Keratinocyte (primary cell): ENCODE results near the gene SNTG2. TPM values are rescaled to one million over a fixed set of nuclear protein-coding genes. Genes with fewer than 3 reads are reported as not detected.

ENCODE experiments used
- DNase-seq: peaks from one replicate; pipeline ENCODE4 v3.0.0-alpha.2; 2011; ENCODE audit warnings: low read depth, missing footprints, low spot score
- FAIRE-seq: peaks from 2 replicates; lab custom pipeline; 2011; peaks lifted over from hg19 to GRCh38; lab: Jason Lieb, UNC
- H2AFZ ChIP-seq: 2 replicates; pipeline ENCODE4 v1.6.0; 2012; ENCODE audit warnings: low read length, control low read depth, inconsistent platforms; ENCODE audit not compliant: control insufficient read depth
- H3K27ac ChIP-seq: 2 replicates; pipeline ENCODE4 v1.5.1; 2011; ENCODE audit warnings: low read length; ENCODE audit not compliant: control insufficient read depth, insufficient read depth
- H3K27me3 ChIP-seq: 3 replicates; pipeline ENCODE4 v1.6.0; 2011; ENCODE audit warnings: low read length; ENCODE audit not compliant: control insufficient read depth, insufficient read depth; ENCODE audit errors: extremely low read depth
- H3K36me3 ChIP-seq, 2 experiments: 2 replicates in 1 of 2; 3 replicates in 1 of 2; pipeline ENCODE4 v1.5.1; 2011; ENCODE audit warnings: low read length in 2 of 2, mild to moderate bottlenecking in 1 of 2; ENCODE audit not compliant: control insufficient read depth in 2 of 2, insufficient read depth in 2 of 2; ENCODE audit errors: extremely low read depth in 1 of 2
- H3K4me1 ChIP-seq: 3 replicates; pipeline ENCODE4 v1.5.1; 2011; ENCODE audit warnings: low read length; ENCODE audit not compliant: control insufficient read depth, insufficient read depth; ENCODE audit errors: extremely low read depth
- H3K4me2 ChIP-seq: 3 replicates; pipeline ENCODE4 v1.6.0; 2011; ENCODE audit warnings: low read depth, low read length; ENCODE audit not compliant: control insufficient read depth, insufficient read depth; ENCODE audit errors: extremely low read depth
- H3K4me3 ChIP-seq, 3 experiments: fragments of 200-600 bp in 1 of 3; sonication (generic) in 1 of 3; 2 replicates in 2 of 3; 3 replicates in 1 of 3; pipeline ENCODE4 v1.5.1; 2011 to 2016; ENCODE audit warnings: low read length in 3 of 3, mild to moderate bottlenecking in 3 of 3, control low read depth in 2 of 3, inconsistent platforms in 1 of 3, low read depth in 1 of 3, mixed read lengths in 1 of 3, mixed run types in 1 of 3, moderate library complexity in 1 of 3; ENCODE audit not compliant: control insufficient read depth in 2 of 3, insufficient read depth in 2 of 3; ENCODE audit errors: extremely low read depth in 1 of 3
- H3K79me2 ChIP-seq: 2 replicates; pipeline ENCODE4 v1.6.0; 2012; ENCODE audit warnings: low read length; ENCODE audit not compliant: control insufficient read depth, insufficient read depth
- H3K9ac ChIP-seq: 3 replicates; pipeline ENCODE4 v1.6.0; 2011; ENCODE audit warnings: low read length; ENCODE audit not compliant: control insufficient read depth, insufficient read depth; ENCODE audit errors: extremely low read depth
- H3K9me1 ChIP-seq: 3 replicates; pipeline ENCODE4 v1.6.0; 2011; ENCODE audit warnings: low read length; ENCODE audit not compliant: control insufficient read depth, insufficient read depth; ENCODE audit errors: extremely low read depth
- H3K9me3 ChIP-seq: 2 replicates; pipeline ENCODE4 v1.5.1; 2012; ENCODE audit warnings: low read depth, low read length; ENCODE audit not compliant: control insufficient read depth
- H4K20me1 ChIP-seq: 3 replicates; pipeline ENCODE4 v1.6.0; 2011; ENCODE audit warnings: low read length; ENCODE audit not compliant: control insufficient read depth, insufficient read depth; ENCODE audit errors: extremely low read depth
- EZH2 ChIP-seq: IDR thresholded peaks from one replicate; pipeline ENCODE4 v1.6.1; 2012; ENCODE audit warnings: inconsistent platforms, mild to moderate bottlenecking, low read length, moderate library complexity
- dilution Hi-C: fragments of 300-500 bp; cut with MboI; formaldehyde crosslinking; loops from one replicate; pipeline ENCODE4 v1.7.0; 2020; ENCODE audit warnings: low sequenced_read_pairs; ENCODE audit not compliant: extremely low pct_ligation_motif_present
- polyA plus RNA-seq, 5 experiments: library from polyadenylated mRNA; depleted of rRNA in 3 of 5; stranded (reverse) in 3 of 5; stranded (forward) in 1 of 5; unstranded in 1 of 5; fragments of >200 nt; gene quantifications; 1 replicate in 1 of 5; 2 replicates in 3 of 5; 3 replicates in 1 of 5; pipeline versions ENCODE4 v1.2.1 to v1.2.3, GENCODE V29; 2011 to 2012; ENCODE audit warnings: missing spikeins in 2 of 5, low read depth in 1 of 5, low replicate concordance in 1 of 5
- TF ChIP-seq, protein P1 (sequence below), 3 experiments: IDR thresholded peaks in 1 of 3; conservative IDR thresholded peaks in 1 of 3; optimal IDR thresholded peaks in 1 of 3; 2 replicates in 2 of 3; 3 replicates in 1 of 3; pipeline versions ENCODE3 to v1.5.1; 2011; ENCODE audit warnings: low read length in 3 of 3, mild to moderate bottlenecking in 3 of 3, moderate library complexity in 2 of 3, control low read depth in 1 of 3, inconsistent platforms in 1 of 3; ENCODE audit not compliant: insufficient read depth in 2 of 3; ENCODE audit errors: extremely low read depth in 1 of 3

Gene SNTG2
- polyA plus RNA-seq, 1 donor (not counting 4 experiments of a cell fraction or from before 2014, with no cell fraction given) = not detected

DNA sequence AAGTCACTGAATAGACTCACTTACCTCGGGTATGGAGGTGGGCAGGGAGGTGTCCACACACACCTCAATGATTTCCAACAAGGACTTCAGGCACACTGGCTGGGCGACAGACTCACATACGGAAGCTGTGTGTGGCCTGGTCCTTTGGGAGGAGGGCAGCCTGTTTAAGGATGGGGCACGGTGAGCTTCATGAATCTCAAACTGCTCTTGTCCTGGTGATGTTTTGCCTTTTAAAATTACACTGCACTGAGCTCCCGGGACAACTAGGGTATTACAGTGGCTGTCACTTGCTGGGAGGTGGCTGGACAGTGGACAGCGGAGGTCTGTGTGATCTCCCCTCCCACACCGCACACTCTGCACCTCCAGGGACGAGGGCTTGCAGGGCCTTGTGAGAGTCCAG, 211.6 kb downstream of the SNTG2 start:
- no peaks in the 10 kb centered on the region for H3K36me3 ChIP-seq
- no peak overlapping the region for H3K9ac ChIP-seq
- peaks cover 1% of the 10 kb centered on the region for H3K9me3 ChIP-seq
- TF ChIP-seq, protein P1, sequence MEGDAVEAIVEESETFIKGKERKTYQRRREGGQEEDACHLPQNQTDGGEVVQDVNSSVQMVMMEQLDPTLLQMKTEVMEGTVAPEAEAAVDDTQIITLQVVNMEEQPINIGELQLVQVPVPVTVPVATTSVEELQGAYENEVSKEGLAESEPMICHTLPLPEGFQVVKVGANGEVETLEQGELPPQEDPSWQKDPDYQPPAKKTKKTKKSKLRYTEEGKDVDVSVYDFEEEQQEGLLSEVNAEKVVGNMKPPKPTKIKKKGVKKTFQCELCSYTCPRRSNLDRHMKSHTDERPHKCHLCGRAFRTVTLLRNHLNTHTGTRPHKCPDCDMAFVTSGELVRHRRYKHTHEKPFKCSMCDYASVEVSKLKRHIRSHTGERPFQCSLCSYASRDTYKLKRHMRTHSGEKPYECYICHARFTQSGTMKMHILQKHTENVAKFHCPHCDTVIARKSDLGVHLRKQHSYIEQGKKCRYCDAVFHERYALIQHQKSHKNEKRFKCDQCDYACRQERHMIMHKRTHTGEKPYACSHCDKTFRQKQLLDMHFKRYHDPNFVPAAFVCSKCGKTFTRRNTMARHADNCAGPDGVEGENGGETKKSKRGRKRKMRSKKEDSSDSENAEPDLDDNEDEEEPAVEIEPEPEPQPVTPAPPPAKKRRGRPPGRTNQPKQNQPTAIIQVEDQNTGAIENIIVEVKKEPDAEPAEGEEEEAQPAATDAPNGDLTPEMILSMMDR (optimal IDR thresholded peaks at IDR 0.05 in 1 of 3, IDR thresholded peaks at IDR 0.05 in 1 of 3, conservative IDR thresholded peaks at IDR 0.05 in 1 of 3; ENCODE audit: extremely low read depth in 1 of 3, insufficient read depth in 2 of 3, low read length in 3 of 3) = no peak
- TF ChIP-seq EZH2 = no peak
- no peaks in the 10 kb centered on the region for H3K27me3 ChIP-seq
- no peak overlapping the region for H3K27ac ChIP-seq
- no peak overlapping the region for H3K4me3 ChIP-seq
- no peaks in the 10 kb centered on the region for H3K9me1 ChIP-seq
- no peak overlapping the region for H3K4me2 ChIP-seq
- H3K79me2 ChIP-seq = no peaks in the 10 kb centered on the region
- FAIRE-seq = no peak
- H4K20me1 ChIP-seq = no peaks in the 10 kb centered on the region
- no peaks in the 10 kb centered on the region for H3K4me1 ChIP-seq
- DNase-seq = no peak
- no peak overlapping the region for H2AFZ ChIP-seq
- dilution Hi-C loops = no loop called here

DNA sequence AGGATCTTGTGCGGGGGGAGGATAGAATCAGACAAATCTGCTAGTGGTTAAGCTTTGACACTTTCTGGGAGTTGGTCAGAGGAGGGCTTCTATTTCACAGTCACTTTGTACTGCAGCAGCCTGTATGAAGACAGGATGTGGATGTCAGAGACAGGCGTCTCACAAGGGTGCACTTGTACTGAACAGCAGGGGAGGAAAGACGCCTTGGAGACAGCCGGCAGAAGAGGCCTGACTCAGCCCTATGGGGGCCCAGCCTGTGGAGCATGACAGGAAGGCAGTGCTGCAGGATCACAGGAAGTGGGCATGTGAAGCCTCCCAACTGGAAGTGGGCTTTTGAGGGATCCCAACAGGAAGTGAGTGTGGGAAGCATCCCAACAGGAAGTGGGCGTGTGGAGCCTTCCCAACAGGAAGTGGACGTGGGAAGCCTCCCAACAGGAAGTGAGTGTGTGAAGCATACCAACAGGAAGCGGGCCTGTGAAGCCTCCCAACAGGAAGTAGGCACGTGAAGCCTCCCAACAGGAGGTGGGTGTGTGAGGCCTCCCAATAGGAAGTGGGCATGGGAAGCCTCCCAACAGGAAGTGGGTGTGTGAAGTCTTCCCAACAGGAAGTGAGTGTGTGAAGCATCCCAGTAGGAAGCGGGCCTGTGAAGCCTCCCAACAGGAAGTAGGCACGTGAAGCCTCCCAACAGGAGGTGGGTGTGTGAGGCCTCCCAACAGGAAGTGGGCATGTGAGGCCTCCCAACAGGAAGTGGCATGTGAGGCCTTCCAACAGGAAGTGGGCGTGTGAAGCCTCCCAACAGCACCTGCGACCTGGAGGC, 212.3 kb downstream of the SNTG2 start:
- dilution Hi-C loops = no loop called here
- Histone ChIP-seq H3K4me1 (no peaks in the 10 kb centered on the region), H3K79me2 (no peaks in the 10 kb centered on the region), H3K9ac (no peak overlapping the region), H3K9me3 (peaks cover 1% of the 10 kb centered on the region), H3K4me3 (no peak overlapping the region), H3K27ac (no peak overlapping the region), H2AFZ (no peak overlapping the region), H3K9me1 (no peaks in the 10 kb centered on the region), H4K20me1 (no peaks in the 10 kb centered on the region), H3K4me2 (no peak overlapping the region), H3K36me3 (no peaks in the 10 kb centered on the region), H3K27me3 (no peaks in the 10 kb centered on the region)
- no peak for TF ChIP-seq EZH2
- TF ChIP-seq, protein P1 (optimal IDR thresholded peaks at IDR 0.05 in 1 of 3, IDR thresholded peaks at IDR 0.05 in 1 of 3, conservative IDR thresholded peaks at IDR 0.05 in 1 of 3; ENCODE audit: extremely low read depth in 1 of 3, insufficient read depth in 2 of 3, low read length in 3 of 3) = no peak
- FAIRE-seq = no peak
- no peak for DNase-seq
